Esophagus muscularis mucosa (tissue), 4 donors: ENCODE measurements around the gene ACTR8.

Experiments
- CTCF ChIP-seq, 3 experiments: fragments of 200-600 bp in 2 of 3; fragments of 450-650 bp in 1 of 3; sonication (generic) in 2 of 3; IDR thresholded peaks; one replicate each; pipeline ENCODE4 v1.5.1; 2017 to 2019; ENCODE audit warnings: antibody characterized with exemption in 3 of 3, mild to moderate bottlenecking in 2 of 3, moderate library complexity in 1 of 3
- EP300 ChIP-seq: sonication (generic); formaldehyde crosslinking; IDR thresholded peaks from one replicate; pipeline ENCODE4 v1.6.1; 2017; ENCODE audit warnings: antibody characterized with exemption
- POLR2A ChIP-seq: fragments of 450-650 bp; IDR thresholded peaks from one replicate; pipeline ENCODE4 v1.6.1; 2017; ENCODE audit warnings: antibody characterized with exemption, moderate library complexity, mild to moderate bottlenecking, low read depth
- POLR2AphosphoS5 ChIP-seq, 2 donors: sonication (generic); formaldehyde crosslinking; IDR thresholded peaks; one replicate each; pipeline ENCODE4 v1.6.1; 2017; ENCODE audit warnings: antibody characterized with exemption in 2 of 2

GRCh38 chr3:53850895-53851294 is 31.1 kb downstream of the ACTR8 start:
- no peak for TF ChIP-seq CTCF (IDR thresholded peaks at IDR 0.05)
- TF ChIP-seq POLR2AphosphoS5 (IDR thresholded peaks at IDR 0.05) = no peak
- no peak for TF ChIP-seq POLR2A
- TF ChIP-seq EP300 = no peak
